ENCODE results near the gene ADCY10.

The ADCY10 gene

GRCh38 chr1:167905671-167906070 lies 8.3 kb downstream of the ADCY10 start:
- no peak for TF ChIP-seq ZC3H10 (CRISPR knock-in tag; IDR thresholded peaks at IDR 0.05)
- no peak for TF ChIP-seq SNAI2 (CRISPR knock-in tag; IDR thresholded peaks at IDR 0.05)
- no peak for TF ChIP-seq BACH2 (CRISPR knock-in tag; IDR thresholded peaks at IDR 0.05; ENCODE audit: borderline replicate concordance)
- TF ChIP-seq OSR1 (CRISPR knock-in tag; IDR thresholded peaks at IDR 0.05): no peak
- no peak for TF ChIP-seq GLIS3 (CRISPR knock-in tag; IDR thresholded peaks at IDR 0.05)
- TF ChIP-seq ISL1 (CRISPR knock-in tag; IDR thresholded peaks at IDR 0.05): no peak
- no peak for TF ChIP-seq ZNF8 (CRISPR knock-in tag; IDR thresholded peaks at IDR 0.05)
- no peak for TF ChIP-seq POU6F1 (CRISPR knock-in tag; IDR thresholded peaks at IDR 0.05; ENCODE audit: borderline replicate concordance, low read depth)
- no peak for TF ChIP-seq CREB5 (CRISPR knock-in tag; IDR thresholded peaks at IDR 0.05; ENCODE audit: low read depth)
- TF ChIP-seq ESRRG (CRISPR knock-in tag; IDR thresholded peaks at IDR 0.05): no peak
- TF ChIP-seq PATZ1 (CRISPR knock-in tag; IDR thresholded peaks at IDR 0.05; ENCODE audit: borderline replicate concordance): no peak
- no peak for TF ChIP-seq ZFP30 (CRISPR knock-in tag; IDR thresholded peaks at IDR 0.05)
- TF ChIP-seq ZNF70 (CRISPR knock-in tag; IDR thresholded peaks at IDR 0.05): no peak
- TF ChIP-seq CSRNP3 (CRISPR knock-in tag; IDR thresholded peaks at IDR 0.05): no peak
- no peak for TF ChIP-seq RARB (CRISPR knock-in tag; IDR thresholded peaks at IDR 0.05)
- ATAC-seq: no peak

- ATAC-seq: no peak
- TF ChIP-seq ZNF70 (CRISPR knock-in tag; IDR thresholded peaks at IDR 0.05) (no peak), ESRRG (CRISPR knock-in tag; IDR thresholded peaks at IDR 0.05) (no peak), CREB5 (CRISPR knock-in tag; IDR thresholded peaks at IDR 0.05; ENCODE audit: low read depth) (no peak), ARNTL (CRISPR knock-in tag; IDR thresholded peaks at IDR 0.05; ENCODE audit: borderline replicate concordance, low read depth) (no peak), ZFP3 (CRISPR knock-in tag; IDR thresholded peaks at IDR 0.05) (no peak), GLIS3 (CRISPR knock-in tag; IDR thresholded peaks at IDR 0.05) (no peak), ZNF565 (CRISPR knock-in tag; conservative IDR thresholded peaks at IDR 0.05; ENCODE audit: low read depth) (no peak), TCF4 (CRISPR knock-in tag; IDR thresholded peaks at IDR 0.05; ENCODE audit: borderline replicate concordance) (no peak), ZC3H10 (CRISPR knock-in tag; IDR thresholded peaks at IDR 0.05) (no peak), POU6F1 (CRISPR knock-in tag; IDR thresholded peaks at IDR 0.05; ENCODE audit: borderline replicate concordance, low read depth) (no peak), ISL1 (CRISPR knock-in tag; IDR thresholded peaks at IDR 0.05) (no peak), ZNF8 (CRISPR knock-in tag; IDR thresholded peaks at IDR 0.05) (no peak), BACH2 (CRISPR knock-in tag; IDR thresholded peaks at IDR 0.05; ENCODE audit: borderline replicate concordance) (no peak), SNAI2 (CRISPR knock-in tag; IDR thresholded peaks at IDR 0.05) (no peak)
Measured at GRCh38 chr1:167905182-167905581, 8.8 kb downstream of the ADCY10 start.

GRCh38 chr1:167904652-167905130 lies 9.2 kb downstream of the ADCY10 start:
- ATAC-seq: peak; percentile 83
- TF ChIP-seq CREB5 (CRISPR knock-in tag; IDR thresholded peaks at IDR 0.05; ENCODE audit: low read depth) (no peak), TOX (CRISPR knock-in tag; IDR thresholded peaks at IDR 0.05; ENCODE audit: borderline replicate concordance) (no peak), PPARA (CRISPR knock-in tag; IDR thresholded peaks at IDR 0.05; ENCODE audit: borderline replicate concordance) (no peak), ARNTL (CRISPR knock-in tag; IDR thresholded peaks at IDR 0.05; ENCODE audit: borderline replicate concordance, low read depth) (no peak), ISL1 (CRISPR knock-in tag; IDR thresholded peaks at IDR 0.05) (no peak), TCF4 (CRISPR knock-in tag; IDR thresholded peaks at IDR 0.05; ENCODE audit: borderline replicate concordance) (no peak), OSR1 (CRISPR knock-in tag; IDR thresholded peaks at IDR 0.05) (no peak), ZFP30 (CRISPR knock-in tag; IDR thresholded peaks at IDR 0.05) (no peak), TSHZ2 (CRISPR knock-in tag; IDR thresholded peaks at IDR 0.05) (no peak), CSDC2 (CRISPR knock-in tag; IDR thresholded peaks at IDR 0.05) (no peak), BACH2 (CRISPR knock-in tag; IDR thresholded peaks at IDR 0.05; ENCODE audit: borderline replicate concordance) (no peak), ZNF70 (CRISPR knock-in tag; IDR thresholded peaks at IDR 0.05) (no peak)

Measured in SK-N-SH treated with all-trans-retinoic acid at 6 μM for 48 hours (cell line).